GM19193 (cell line): Measurements from ENCODE around the gene ZNF407.

Source experiments
- POLR2A ChIP-seq: IDR thresholded peaks from 4 replicates; pipeline ENCODE4 v1.6.1; 2011; ENCODE audit not compliant: insufficient read depth, insufficient read length; ENCODE audit errors: extremely low read depth

Gene ZNF407

DNA sequence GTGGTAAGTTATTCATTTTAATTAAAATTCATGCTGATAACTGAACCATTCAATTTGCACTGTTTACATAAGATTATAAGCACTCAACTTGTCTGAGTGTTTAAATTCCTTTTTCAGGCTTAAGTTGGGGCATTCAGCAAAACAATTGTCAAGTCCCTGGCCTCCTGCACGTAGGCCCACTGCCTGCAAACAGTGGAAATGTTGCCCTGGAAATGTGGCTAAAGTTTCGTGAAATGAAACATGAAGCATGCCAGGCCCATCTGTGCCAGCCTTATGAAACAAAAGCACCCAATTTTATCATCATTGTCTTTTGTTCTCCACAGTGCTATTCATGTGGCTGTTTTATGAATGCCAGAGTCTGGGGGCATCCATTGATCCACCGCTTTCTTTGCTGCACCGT is 447.6 kb downstream of the ZNF407 start:
- no peak for TF ChIP-seq POLR2A

DNA sequence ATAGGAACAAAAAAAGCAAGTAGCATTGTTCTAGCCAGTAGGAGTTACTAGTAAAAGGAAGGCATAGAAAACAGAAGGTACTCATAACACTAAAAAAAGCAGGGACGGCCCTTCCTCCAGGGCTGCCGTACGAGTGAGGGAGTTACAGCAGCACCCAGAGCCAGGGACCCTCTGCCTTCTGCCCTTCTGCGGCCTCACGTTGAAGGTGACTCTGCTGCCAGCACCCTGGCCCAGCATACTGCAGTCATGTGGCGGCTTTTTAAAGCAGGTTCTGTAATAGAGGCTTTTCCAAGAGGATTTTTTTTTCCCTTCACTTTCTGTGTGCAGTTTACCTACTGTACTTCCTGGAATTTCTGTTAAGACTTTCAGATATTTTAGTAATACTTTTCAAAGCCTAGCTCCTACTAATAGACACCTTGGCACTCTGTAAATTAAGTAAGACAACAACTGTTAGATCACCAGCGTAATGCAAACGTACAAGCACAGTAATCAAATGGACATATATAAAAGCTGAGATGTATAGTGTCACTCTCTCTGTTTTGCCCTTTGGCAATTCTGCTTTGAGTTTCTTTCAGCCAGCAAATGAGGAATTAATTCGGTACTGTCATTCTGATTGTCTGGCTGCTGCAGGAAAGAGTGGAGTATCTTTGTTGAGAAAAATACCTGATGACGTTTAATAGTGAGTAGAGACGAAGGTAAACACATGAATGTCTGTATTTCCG is 449.7 kb downstream of the ZNF407 start:
- no peak for TF ChIP-seq POLR2A

DNA sequence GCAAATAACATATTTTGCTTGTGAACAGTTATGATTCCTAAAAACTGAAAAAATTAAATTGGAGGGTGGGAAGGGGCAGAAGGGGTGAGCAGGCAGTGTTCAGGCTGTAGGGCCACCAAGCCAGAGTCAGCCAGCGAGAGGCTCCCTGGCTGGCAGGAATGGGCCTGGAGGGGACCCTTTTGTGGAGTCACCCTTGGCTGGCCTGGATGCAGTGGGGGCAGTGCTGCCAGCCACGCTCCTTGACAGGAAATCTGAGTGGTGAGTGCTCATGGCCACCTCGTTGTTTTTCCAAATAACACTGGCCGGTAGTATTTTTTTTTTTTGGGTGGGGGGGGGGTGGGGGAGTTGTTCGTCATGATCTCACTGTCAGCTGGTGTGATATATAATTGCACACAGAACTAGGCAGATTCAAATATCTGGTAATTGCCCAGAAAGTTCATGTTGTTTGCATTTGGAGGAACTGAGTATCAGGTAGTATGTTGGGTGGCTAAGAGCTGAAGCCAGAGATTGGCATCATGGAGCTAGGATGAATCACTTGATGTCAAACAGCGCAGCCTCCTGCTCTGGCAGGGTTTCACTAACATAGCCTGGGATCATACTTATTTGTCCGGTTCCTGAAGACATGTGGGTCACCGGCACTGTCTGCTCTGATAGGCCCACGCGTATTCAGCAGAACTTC is 451.2 kb downstream of the ZNF407 start:
- TF ChIP-seq POLR2A = no peak

DNA sequence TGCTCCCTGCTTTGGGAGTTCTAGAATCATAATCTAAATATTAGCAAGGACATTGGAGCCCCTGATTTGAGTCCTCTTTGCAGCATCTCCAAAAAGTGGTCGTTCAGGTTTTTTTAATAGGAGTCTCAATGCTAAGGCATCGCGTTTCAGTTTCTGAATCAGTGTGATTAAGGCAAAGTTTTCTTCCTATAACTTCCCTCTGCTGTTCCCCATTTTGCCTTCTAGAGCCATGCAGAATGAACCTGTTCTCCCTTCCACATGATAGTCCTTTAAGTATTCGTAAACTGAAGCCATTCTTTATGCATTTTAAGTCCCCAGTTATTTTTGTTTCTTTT is 451.8 kb downstream of the ZNF407 start:
- TF ChIP-seq POLR2A = no peak

DNA sequence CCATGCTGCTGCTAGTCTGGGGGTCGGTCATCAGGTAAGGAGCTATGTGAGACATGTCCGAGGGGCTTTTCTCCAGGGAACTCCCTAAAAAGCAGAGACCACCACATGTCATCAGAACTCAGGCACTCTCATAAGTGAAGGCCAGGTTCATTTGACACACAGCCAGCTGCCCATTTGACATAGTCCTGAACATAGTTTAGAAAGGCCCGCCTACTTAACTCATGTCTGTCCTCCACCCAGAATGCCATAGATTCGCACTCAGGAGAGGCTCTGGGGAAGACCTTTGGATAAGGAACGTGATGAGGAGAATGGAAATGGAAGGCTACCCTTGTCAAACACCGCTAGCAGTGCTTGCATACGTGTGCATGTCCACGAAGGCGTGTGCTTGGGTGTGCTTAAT is 454.1 kb downstream of the ZNF407 start:
- no peak for TF ChIP-seq POLR2A

DNA sequence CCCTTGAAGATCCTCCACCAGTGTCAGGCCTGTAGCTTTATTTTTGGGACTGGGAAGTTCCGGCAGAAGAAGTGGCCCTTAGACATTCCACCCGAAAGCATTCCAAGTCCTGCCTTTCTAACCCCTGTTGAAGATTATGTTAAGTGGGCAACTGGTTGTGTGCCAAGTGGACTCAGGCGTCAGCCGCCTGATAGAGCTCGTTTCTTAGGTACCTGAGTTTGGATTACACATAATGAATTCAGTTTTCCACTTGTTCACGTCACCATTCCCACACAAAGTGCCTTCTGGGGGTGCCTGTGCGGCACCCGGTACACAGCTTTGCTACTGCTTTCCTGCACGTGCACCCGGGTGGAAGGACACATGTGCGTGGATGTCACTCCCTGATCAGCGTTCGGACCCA is 454.8 kb downstream of the ZNF407 start:
- TF ChIP-seq POLR2A = no peak

DNA sequence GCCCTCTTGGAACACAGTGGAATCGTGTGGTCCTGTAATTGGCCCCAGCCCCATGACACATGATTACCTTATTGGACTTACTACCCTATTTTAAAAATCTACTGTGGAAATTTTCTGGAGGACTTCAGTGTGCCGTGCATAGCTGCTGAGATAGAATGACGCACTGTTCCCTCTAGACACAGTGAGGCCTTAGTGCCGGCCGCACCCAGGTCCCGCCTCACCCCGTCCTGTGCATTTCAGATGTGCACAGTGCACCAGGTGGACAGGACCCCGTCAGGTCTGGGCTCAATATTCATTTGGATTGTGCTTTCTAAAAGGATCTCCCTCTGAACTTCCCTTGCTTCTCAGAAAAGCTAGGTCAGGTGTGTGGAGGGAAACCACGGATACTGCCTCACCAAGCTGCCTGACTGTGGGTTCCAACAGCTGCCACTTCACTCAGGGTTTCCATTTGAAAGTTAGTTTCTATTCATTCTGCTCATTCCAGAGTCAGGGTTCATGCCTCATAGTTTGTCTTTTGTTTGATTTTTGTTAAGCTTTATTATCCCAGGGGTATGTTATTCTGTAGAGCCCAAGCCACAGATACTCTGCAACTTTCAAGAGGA is 455.5 kb downstream of the ZNF407 start:
- TF ChIP-seq POLR2A = no peak

DNA sequence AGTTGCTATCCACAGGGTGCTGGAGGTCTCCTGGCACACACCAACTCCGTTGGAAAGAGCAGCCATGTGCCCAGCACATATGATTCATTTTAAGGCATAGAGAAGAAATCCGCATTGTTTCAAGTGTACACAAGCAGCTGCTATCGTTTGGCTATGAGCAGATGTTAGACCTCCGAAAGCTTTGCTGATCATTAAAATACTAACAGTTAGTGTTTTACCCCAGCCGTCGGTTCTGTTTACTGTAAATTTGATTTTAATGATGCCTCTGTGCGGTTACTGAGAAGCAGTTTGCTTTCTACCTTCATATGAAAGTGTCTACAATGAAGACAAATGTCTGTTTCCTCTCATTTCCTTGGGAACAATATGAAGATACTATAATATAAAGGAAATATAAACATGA is 456.4 kb downstream of the ZNF407 start:
- TF ChIP-seq POLR2A = no peak

DNA sequence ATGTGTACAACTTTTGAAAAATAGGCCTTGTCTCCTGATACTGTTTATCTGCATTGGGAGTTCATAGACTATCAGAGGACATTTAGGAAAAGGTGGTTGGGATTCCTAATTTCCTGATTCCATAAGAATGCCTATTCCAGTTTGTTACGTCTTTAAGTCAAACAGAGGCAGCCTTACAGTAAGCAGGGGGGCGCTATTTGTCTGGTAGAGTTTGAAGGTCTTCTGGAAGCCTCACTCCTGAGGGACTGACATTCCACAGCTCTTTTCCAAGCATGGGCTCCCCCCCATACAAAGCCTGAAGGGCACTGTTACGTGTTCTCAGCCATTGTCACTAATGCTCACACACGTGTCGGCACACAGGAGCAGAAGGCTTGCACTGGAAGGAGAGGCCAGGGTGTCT is 456.9 kb downstream of the ZNF407 start:
- no peak for TF ChIP-seq POLR2A

DNA sequence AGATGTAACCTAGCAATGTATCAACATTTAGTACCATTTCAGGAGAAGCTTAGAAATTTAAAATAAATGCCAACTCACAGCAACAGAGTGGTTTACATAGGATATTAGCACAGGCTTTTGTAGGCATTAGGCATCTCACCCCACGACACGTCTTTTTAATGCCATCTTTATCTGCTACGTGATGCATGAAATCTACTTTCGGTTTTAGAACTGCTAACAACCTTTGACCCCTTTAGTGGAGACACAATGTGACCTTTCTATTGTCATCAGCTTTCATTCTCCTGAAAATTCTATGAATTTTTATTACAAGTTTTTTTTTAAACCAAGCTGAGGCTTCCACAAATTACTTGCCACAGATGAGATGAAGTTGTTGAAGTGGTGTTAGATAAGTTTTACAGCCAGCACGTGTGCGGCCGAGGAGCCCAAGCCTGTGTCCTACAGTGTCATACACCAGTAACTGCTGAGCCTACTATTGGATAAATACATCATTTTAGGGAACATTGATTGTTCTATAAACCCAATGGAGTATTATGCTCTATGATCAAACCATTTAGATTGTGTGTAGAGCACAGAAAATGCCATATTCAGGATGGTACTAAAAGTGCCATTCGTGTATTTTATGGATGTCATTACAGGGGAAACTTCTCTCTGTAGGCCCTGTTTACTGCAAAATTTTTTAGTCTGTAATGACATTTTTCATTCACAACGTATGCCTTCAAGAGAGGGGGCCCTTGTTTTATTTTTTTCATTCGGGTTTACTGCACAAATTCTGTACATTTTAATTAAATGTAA is 459.7 kb downstream of the ZNF407 start:
- TF ChIP-seq POLR2A = no peak

DNA sequence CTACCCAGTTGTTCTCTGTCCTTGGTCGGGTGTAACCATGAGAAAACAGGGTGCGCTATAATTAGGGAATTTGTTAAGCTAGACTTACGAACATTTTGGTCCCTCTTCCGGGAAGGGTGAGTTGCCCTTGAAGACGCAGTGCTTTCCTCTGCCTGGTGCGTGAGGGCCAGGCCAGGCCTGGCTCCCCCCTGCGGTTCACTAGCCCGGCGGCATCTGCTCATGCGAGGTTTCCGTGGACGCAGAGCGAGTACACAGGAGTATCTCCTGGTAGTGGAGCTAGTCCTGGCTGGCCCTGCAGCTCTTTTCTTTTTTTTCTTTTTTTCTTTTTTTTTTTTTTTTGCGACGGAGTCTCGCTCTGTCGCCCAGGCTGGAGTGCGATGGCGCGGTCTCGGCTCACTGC is 462.5 kb downstream of the ZNF407 start:
- no peak for TF ChIP-seq POLR2A

DNA sequence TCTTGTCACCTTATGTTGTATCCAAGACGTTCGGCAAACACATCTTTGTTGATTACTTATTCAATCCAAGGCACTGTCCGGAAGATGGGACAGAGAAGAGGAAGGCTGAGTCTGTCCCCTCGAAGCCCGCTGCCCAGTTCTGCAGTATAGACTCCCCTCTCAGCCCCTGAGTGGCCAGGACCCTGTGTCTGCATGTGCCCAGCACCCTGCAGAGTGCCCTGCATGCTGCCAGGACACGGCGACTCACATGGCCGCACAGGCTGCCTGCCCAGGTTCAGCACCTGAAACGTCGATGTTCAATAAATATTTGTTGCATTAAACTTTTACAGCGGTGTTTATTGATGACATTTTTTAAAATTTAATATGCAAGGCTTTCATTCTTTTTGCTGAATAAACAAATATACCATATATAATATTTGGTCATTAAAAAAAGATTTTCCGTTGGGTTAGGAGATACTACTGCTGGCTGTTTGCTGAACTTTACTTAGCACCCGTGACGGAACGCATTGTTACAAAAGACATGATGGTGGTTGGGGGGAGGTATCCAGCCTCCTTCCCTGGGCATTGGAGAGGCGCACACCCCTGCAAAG is 464.7 kb downstream of the ZNF407 start:
- no peak for TF ChIP-seq POLR2A

DNA sequence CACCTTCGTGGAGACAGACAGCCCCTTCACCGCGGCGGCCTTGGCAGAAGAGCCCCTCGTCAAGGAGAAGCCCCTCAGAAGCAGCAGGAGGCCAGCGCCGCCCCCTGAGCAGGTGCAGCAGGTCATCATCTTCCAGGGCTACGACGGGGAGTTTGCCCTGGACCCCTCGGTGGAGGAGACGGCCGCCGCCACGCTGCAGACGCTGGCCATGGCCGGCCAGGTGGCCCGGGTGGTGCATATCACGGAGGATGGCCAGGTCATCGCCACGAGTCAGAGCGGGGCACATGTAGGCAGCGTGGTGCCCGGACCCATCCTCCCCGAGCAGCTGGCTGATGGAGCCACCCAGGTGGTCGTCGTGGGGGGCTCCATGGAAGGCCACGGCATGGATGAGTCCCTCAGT is 465.5 kb downstream of the ZNF407 start:
- TF ChIP-seq POLR2A = no peak

DNA sequence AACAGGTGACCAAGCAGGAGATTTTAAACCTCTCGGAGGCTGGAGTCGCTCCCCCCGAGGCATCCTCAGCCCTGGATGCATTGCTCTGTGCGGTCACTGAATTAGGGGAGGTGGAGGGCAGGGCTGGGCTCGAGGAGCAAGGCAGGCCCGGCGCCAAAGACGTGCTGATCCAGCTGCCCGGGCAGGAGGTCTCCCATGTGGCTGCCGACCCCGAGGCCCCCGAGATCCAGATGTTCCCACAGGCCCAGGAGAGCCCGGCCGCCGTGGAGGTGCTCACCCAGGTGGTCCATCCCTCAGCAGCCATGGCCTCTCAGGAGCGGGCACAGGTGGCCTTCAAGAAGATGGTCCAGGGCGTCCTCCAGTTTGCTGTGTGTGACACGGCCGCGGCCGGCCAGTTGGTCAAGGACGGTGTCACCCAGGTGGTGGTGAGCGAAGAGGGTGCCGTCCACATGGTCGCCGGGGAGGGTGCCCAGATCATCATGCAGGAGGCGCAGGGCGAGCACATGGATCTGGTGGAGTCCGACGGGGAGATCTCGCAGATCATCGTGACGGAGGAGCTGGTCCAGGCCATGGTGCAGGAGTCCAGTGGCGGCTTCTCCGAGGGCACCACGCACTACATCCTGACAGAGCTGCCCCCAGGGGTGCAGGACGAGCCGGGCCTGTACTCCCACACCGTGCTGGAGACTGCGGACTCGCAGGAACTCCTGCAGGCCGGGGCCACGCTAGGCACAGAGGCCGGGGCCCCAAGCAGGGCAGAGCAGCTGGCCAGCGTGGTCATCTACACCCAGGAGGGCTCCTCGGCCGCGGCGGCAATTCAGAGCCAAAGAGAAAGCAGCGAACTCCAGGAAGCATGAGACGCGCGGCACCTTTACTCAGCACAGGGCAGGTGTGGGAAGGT is 466.2 kb downstream of the ZNF407 start:
- TF ChIP-seq POLR2A = no peak
